GM19043 (cell line): ENCODE results near the gene CATSPERB.
"Not testable (repeated sequence)": the region's sequence is repeated elsewhere in the genome, so short reads cannot be mapped to it uniquely, and the experiment has no call there.

Experiments
- ATAC-seq: cut with Tn5 transposase; IDR thresholded peaks from one replicate; pipeline ENCODE4 v1.9.1; 2021; ENCODE audit warnings: low read depth; ENCODE audit not compliant: unreplicated experiment

Gene CATSPERB

GRCh38 chr14:91677687-91678086, 54.2 kb downstream of the CATSPERB start:
- ATAC-seq, result not testable (repeated sequence)

GRCh38 chr14:91674911-91675310, 57.0 kb downstream of the CATSPERB start:
- ATAC-seq, result no peak

GRCh38 chr14:91669867-91670266, 62.0 kb downstream of the CATSPERB start:
- no peak for ATAC-seq

DNA sequence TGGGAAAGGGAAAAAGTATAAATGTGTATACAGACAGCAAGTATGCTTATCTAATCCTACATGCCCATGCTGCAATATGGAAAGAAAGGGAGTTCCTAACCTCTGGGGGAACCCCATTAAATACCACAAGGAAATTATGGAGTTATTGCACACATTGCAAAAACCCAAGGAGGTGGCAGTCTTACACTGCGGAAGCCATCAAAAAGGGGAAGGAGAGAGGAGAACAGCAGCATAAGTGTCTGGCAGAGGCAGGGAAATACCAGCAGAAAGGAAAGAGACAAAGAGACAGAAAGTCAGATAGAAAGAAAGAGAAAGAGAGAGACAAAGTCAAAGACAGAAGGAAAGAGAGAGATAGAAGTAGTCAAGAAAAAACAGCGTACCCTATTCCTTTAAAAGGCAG, 64.8 kb downstream of the CATSPERB start:
- ATAC-seq, result not testable (repeated sequence)

DNA sequence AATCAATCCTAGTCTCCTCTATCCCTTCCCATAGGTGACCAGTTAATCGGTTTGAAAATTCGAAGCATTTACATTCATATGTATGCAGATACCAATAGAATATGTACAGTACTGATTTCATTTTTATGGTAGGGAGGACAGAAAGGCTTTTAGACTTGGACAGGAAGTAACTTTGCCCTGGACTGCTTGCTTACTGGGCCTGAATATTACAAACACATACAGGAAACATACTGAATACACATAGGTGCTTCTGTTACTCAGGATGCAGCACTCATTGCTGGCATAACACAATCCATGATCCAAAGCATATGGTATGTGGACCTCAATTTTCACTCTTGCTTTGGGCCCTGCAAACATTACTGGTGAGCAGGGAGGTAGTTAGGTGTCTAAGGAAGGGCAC, 71.1 kb downstream of the CATSPERB start:
- no peak for ATAC-seq

- ATAC-seq, result no peak
These were observed 77.0 kb downstream of the CATSPERB start for GRCh38 chr14:91654836-91655235.

DNA sequence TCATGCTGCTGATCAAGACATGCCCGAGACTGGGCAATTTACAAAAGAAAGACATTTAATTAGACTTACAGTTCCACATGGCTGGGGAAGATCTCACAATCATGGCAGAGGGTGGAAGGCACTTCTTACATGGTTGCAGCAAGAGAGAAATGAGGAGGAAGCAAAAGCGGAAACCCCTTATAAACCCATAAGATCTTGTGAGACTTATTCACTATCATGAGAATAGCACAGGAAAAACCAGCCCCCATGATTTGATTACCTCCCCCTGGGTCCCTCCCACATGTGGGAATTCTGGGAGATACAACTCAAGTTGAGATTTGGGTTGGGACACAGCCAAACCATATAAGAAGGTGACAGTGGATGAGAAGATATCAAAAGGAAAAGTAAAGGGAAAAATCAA, 78.4 kb downstream of the CATSPERB start:
- ATAC-seq, result no peak

- no peak for ATAC-seq
These were observed 82.0 kb downstream of the CATSPERB start for GRCh38 chr14:91649930-91650329.

DNA sequence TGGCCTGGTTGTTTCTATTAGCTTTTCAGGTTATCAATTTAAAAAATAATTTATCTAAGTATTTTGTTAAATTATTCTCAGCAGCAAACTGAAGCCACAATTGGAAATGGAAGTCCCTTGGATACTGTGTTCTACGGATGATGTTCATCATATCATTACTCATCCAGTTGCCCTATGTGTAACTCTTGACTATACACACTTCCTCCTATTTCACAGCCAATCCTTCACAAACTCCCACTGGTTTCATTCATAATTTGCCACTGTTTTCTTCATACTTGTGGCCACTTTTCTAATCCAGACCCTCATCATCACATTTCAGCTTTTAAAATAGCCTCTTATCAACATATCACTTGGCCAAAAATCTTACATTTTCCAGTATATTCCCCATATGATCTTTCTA, 84.0 kb downstream of the CATSPERB start:
- ATAC-seq, result no peak

DNA sequence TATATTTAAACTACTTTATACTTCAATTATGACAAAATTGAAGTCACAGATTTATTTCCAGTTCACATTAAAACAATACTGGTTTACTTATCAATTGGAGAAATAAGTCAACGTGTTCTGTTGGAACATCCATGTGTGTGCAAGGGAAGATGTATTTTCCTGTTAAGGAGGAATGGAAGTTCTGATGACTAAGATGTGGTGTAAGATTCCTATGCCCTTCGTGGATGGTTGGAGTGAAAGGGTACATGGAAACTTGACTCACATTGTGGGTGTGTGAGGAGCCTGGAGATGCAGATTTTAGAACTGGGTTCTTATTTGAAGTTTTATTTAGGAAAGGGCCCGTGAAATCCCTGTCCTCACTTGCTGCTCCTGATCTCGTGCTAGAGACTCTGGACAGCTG, 95.3 kb downstream of the CATSPERB start:
- no peak for ATAC-seq

DNA sequence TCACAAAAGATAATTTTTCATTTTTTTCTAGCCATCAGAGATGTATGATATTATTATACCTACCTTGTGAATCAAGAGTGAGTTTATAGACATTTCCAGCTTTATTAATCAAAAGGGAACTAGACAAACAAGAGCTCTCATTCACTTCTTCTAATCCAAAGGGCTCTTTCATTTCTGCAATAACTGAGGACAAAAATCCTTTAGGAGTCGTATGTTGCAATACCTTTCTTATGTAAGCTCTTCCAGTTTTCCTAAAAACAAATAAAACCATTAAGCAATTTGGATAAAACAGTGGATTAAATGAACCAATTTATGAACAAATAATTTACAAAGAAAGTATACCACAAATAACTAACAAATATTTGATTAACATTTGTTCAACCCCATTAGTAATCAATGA, 107.1 kb downstream of the CATSPERB start:
- no peak for ATAC-seq

DNA sequence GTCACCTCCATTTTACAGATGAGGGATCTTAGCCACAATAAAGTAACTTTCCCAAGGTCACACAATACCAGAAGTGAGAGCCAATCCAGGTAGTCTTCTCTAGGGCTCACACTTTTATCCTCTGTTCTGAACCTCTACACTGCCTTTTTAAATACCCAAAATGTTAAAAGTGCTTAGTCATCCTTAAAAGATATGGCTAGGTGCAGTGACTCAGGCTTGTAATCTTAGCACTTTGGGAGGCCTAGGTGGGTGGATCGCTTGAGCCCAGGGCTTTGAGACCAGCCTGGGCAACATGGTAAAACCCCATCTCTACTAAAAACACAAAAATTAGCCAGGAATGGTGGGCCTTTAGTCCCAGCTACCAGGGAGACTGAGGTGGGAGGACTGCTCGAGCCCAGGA, 117.7 kb downstream of the CATSPERB start:
- no peak for ATAC-seq

DNA sequence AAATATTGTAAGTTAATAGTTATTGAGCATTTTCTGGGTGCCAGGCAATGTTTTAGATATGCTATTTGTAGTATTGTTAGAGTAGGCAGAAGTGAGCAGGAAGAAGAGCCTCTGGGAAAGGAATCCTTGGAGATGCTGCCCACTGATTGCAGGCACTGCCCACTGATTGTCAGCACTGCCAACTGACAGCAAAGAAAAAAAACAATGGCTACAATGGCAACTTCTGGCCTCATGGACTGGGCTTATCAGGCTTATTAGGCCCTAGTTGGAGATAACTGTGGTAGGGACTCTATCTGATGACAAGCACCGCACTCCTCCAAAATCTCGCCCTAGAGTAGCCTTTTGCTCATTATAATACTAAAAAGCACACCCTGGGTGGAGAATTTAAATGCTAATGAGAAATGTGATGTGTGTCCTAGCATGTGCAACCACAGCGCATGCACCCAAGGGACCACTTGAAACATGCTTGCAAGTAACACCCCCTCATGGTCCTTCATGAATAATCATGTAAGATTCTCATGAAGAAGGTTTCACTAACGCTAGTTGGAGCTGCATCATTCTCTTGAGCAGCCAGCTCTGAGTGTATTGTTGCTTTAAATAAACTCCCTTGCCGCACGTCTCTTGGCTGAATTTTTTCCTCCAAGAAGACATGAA, 118.3 kb downstream of the CATSPERB start:
- no peak for ATAC-seq

DNA sequence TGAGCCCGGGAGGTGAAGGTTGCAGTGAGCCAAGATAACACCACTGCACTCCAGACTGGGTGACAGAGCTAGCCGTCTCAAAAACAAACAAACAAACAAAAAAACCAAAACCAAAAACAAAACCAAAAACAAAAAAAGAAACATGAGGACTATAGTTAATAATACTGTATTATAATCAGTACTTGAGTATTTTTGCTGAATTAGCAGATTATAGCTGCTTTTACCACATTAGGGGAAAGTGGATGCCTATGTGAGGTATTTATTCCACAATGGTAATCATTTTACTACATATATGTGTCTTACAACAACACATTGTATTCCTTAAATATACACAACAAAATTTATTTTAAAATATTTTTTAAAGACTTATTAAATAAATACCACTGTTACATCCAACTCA, 120.4 kb downstream of the CATSPERB start:
- ATAC-seq, result no peak

DNA sequence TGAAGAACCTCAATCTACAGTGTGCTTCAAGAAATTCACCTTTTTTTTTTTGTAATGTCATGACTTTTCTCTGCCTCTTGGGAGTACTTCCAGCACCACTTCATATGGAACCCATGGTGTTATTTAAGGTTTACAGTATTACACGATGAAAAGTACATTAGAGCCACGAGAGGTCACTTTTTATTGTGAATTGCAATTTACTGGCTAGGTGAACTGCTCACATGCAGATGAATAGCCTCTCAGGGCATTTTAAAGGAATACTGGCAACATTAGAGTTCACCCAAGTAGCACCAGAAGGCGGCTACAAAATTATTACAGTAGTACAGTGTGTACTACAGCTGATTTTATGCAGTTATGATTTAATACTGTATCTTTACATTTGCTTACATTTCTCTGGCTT, 122.7 kb downstream of the CATSPERB start:
- ATAC-seq, result no peak

- ATAC-seq, result no peak
These were observed 124.4 kb downstream of the CATSPERB start for GRCh38 chr14:91607322-91608047.

DNA sequence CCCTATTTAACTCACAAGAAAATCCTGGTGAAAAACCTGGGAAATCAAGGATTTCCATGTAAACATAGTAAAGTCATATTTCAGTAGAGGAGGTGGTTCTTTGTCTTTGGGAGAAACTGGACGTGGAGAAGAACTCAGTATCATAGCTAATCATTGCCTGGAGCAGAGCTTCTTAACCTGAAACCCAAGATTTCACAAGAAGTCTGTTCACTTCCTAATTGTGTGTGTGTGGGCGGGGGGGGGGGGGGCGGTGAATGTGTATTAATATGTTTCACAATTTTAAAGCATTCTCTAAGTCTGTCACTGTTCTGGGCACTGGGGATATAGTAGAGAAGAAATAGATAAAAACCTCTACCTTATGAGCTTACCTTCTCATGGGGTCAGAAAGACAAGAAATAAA, 125.0 kb downstream of the CATSPERB start:
- ATAC-seq, result no peak

GRCh38 chr14:91604611-91605010, 127.3 kb downstream of the CATSPERB start:
- not testable (repeated sequence) for ATAC-seq

- no peak for ATAC-seq
These were observed 131.9 kb downstream of the CATSPERB start for GRCh38 chr14:91599994-91600393.

GRCh38 chr14:91595736-91596135, 136.2 kb downstream of the CATSPERB start:
- ATAC-seq, result no peak

GRCh38 chr14:91593957-91594356, 137.9 kb downstream of the CATSPERB start:
- not testable (repeated sequence) for ATAC-seq

DNA sequence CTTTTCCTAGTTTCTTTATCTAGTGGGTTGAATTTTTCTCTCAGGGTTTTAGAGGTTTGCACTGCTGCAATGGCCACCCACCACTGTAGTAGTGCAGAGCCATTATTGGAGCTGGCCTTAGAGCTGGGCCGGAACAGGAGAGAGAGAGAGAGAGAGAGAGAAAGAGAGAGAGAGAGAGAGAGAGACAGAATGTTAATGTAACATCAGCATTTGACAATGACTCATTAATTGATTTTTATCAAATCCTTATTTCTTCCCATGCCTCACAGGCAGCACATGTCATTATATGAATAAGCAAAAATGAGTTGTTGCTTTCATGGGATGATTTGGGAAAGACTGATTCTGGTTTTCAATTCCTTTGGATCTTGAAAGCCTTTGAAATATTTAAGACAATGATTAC, 145.5 kb downstream of the CATSPERB start:
- ATAC-seq, result no peak
